ENCODE results near the gene ABLIM2.

Gene ABLIM2

DNA sequence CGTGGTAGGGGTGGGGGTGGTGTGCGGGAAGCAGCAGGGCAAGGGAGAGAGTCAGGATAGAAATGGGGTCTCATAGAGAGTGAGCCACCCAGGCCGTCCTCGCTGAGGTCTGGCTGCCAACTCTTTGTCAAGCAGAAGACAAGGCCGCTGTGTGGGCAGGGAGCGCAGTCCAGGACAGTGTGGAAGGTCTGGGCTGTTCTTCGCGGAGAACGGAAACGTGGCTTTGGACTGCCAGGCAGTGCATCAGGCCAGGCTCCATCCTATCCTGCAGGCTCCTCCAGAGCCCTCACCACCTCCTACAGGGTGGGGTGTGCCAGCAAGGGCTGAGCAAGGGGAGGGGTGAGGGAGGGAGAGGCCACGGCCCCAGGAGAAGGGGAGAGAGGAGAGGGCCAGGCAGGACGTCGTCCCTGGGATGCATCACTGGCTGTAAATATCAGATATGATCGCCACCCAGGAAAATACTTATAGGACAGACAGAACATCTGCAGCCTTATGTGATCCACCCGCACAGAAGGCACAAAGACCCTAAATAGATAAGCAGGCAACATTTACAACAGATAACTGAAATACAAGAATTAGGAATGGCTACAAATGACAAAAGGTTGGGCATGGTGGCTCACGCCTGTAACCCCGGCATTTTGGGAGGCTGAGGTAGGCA lies 85.3 kb downstream of the ABLIM2 start:
- in situ Hi-C loops (cut with MboI; ENCODE audit: low sequenced_read_pairs), result no loop called here

DNA sequence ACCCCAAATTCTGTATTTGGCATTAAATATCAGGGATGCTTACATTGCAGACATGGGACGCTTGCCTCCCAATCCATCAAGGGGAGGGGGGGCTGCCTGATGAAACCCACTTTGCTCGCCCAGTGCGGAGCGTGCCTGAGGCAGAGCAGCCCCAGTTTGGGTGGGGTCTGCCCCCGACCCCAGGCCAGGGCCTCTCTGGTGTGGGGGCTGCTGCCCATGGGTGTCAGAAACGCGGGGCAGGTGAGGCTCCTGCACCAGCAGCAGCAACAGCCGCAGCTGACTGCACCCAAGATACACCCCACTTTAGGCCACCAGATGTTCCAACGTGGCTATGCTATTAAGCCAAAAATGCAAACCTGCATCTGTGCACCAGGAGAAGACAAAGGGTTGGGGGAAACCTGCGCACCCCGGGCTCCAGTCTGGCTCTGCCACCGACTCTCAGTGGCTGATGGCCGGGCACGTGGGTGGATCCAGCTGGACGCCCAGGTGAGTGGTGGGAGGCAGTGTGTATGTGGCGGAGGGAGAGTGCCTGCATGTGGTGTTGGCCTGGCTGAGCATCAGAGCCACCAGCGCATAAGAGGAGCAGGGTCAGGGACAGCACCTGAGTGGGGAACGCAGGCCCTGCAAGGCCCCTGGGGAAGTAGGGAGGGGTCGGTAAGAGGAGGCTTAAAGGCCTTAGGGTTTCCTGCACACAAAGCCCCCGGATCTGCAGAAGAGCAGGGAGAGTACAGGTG lies 86.2 kb downstream of the ABLIM2 start:
- in situ Hi-C loops (cut with MboI; ENCODE audit: low sequenced_read_pairs), result no loop called here

DNA sequence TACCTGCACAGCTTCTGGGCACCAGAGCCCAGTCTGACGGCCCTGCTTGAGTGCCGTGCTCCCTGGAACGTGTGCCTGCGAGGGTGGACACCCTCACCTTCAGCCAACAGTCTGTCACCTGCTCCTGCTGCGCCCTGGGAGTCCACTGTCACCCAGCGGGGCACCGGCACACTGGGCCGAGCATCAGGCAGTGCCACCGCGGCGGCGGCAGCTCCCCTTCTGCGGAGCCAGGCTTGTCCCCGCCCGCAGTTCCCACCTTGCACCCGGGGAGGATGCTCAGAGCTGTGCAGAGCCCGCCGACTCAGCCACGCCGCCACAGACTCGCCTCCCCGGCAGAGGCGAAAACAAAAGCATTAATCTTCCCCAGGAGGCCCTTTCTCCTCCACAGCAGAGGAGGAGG lies 86.8 kb downstream of the ABLIM2 start:
- in situ Hi-C loops (cut with MboI; ENCODE audit: low sequenced_read_pairs), result no loop called here

DNA sequence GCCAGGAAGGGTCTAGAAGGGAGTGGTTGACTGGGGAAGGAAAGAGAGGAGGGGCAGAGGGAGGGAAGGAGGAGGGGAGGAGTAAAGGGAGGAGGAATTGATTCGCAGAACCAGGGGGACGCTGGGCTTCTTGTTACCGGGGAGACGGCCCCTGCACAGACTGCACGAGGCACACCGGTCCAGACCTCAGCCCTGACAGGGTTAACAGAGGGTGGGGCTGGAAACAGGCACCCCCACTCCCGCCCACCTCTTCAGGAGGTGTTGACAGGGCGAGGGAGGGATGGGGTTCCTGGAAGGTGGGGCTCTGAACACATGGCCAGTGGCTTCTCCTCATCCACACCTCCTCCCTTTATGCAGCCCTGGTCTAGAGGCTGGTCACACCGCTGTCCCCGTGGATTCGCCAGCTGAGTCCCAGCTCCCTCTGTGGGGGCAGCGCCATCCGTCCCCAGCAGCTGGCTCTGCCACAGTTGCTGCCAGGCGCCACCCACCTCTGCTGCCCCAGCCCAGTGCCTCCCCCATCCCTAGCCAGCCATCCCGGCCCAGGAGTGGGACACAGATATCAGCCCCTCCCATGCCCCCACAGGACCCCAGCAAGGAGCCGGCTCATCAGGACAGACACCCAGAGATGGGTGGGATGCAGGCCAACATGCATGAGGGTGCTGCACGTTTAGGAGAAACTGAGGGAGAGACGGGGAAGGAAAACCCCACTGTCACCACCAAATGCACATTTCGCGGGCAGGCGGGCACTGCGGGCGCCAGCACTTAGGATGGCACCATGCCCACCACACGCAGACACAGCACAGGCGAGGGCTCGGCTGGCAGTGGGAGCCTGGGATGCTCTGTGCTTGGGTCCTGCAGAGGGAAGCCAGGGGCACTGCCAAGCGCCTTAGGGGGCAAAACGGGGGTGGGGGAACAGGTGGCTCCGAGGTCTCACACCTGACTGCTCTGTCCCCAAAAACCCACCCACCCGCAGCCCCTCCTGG lies 87.6 kb downstream of the ABLIM2 start:
- in situ Hi-C loops (cut with MboI; ENCODE audit: low sequenced_read_pairs), result no loop called here

DNA sequence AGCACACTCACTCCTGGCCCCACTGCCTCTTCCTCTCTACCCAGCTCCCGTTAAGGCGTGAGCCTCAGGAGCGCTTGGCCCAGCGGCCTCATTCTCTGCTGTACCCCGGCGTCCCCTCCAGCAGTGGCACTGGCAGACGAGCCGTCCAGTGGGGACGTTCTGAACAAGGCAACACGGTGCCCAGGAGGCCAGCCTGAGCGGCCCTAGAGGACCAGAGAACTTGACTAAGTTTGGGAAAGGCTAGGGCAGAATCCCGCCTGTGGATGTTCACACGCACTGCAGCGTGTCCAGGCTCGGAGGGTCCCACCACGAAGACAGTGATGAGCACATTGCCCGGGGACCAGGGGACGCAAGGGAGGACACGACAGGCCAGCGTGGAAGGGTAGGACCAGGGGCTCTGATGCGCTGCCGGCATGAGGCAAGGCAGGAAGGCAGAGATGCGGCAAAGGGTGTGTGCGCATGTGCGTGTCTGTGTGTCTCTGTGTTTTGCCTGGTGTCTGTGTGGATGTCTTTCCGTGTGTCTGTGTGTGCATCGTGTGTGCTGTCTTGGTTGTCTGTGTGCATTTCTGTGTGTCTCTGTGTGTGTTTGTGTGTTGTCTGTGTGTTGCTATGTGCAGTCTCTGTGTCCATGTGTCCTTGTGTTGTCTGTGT lies 89.4 kb downstream of the ABLIM2 start:
- in situ Hi-C loops (cut with MboI; ENCODE audit: low sequenced_read_pairs), result no loop called here

DNA sequence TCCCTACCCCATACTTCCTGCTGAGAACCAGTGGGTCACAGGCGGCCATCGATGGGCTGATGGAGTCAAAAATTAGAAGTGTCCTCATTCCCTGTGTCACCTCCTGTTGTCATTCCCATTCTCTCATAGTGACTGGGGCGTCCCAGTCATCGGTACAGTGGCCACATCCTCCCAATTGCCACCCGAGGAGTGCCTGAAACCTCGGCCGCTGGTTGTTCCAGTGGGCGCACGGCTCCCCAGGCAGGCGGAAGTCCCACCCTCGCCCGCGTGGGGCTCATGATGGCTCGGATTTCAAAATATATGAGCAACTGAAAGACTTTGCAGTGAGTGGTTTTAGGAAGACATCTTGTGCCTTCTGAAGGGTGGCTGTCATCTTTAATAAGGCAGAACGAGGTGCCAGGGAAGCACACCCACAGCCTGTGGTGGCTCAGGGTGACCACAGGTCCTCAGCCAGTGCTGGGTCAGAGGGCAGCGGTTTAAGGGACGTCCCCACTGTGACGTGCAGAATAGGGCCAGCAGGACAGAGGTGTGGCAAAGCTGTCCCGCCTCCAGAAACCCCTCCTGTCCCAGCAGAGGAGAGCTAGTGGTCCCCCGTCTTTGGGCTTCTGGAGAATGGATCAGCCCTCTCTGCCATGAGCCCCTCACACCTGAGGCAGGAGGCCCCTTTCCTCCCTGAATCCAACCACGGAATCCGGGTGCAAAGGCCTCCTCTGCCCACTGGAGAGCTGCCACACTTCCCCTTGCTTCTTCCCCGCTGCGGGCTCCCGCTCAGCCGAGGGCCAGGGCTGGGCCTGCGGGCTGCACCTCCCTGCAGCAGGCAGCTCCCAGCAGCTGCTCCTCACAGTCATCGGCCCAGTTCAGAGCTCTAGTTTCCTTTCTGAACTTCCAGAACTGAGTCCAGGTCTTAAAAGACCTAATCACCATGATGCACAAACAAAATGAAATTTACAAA lies 90.4 kb downstream of the ABLIM2 start:
- in situ Hi-C loops (cut with MboI; ENCODE audit: low sequenced_read_pairs), result no loop called here

DNA sequence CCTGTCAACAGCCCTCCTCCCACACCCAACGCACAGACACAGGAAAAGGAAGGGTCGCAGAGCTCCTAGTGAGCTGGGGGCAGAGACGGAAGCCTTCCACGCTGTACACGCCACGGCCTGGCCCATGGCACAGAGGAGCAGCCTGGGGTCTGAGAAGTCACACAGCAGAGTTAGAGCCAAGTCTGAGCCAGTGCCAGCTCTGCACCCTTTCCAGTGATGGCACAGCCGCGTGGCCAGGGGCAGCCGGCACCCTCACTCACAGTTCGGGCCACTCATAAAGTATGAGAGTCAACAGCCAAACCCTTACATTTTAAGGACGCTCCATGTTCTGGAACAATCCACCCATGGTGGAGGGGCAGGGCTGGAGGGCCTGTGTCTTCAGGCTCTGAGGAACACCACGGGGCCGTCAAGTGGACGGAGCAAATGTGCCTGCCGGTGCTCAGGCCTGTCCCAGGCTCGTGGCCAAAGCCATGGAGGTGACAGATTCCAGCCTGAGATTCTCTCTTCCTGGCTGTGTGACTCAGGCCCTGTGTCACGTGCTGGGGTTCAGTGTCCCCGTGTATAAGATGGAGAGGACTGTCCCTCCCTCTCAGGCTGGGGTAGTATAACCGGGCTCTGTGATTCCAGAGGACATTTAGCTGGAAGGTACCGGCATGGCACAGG lies 91.2 kb downstream of the ABLIM2 start:
- in situ Hi-C loops (cut with MboI; ENCODE audit: low sequenced_read_pairs), result no loop called here

DNA sequence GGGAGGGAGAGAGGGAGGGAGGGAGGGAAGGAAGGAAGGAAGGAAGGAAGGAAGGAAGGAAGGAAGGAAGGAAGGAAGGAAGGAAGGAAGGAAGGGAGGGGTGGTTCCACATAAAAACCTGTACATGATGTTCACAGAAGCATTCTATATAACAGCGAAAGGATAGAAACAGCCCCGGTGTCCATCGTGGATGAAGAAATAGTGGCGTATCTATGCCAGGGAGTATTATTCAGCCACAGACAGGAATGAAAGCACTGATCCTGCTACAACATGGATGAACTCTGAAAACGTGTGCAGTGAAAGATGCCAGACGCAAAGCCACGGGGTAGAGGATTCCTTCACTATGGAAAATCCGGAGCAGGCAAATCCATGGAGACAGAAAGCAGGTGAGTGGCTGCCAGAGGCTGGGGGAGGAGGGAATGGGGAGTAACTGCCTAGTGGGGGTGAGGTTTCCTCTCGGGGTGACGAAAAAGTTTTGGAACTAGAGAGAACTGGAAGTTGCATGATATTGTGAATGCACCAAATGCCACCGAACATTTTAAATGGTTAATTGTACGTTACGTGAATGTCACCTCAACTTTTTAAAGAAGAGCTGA lies 92.2 kb downstream of the ABLIM2 start:
- in situ Hi-C loops (cut with MboI; ENCODE audit: low sequenced_read_pairs), result no loop called here

DNA sequence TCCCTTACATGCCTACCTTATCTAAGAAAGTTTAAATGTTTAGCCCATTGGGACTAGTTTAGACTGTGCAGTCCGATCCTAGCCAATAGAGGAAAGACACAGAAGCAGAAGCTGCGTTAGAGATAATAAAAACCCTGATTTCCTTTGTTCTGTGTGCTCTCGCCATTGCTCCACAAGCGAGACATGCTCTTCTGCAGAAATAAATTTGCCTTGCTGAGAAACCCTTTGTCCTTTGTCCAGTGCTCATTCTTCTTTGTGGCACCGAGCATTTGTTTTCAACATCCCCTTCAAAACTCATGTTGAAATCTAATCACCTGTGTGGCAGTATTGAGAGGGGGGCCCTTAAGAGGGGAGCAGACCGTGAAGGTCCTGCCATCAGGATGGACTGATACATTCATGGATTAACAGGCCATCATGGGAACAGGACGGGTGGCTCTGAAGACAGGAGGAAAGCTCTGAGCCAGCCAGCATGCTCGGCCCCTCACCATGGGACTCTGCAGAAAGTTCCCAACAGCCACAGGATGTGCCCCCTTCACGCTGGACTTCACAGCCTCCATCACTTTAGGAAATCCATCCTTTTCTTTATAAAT lies 94.5 kb downstream of the ABLIM2 start:
- in situ Hi-C loops (cut with MboI; ENCODE audit: low sequenced_read_pairs), result no loop called here

DNA sequence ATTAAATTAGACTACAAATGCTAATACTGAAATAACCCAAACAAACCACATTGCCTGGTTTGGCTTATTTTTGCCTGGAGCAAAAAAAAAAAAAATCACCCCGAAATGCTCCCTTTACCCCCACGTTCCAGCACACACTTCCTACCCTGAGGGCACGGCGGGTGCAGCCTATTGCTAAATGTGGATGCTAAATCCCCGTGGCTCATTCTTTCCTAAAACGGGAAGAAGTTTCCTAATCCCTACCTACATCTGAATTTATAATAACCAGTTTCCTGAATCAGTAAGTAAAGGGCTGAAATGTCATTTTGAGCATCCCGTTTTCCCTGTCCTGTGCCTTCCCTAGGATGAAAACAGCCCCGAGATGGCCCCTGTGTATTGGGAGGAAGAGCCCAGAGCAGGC lies 97.0 kb downstream of the ABLIM2 start:
- in situ Hi-C loops (cut with MboI; ENCODE audit: low sequenced_read_pairs), result no loop called here

DNA sequence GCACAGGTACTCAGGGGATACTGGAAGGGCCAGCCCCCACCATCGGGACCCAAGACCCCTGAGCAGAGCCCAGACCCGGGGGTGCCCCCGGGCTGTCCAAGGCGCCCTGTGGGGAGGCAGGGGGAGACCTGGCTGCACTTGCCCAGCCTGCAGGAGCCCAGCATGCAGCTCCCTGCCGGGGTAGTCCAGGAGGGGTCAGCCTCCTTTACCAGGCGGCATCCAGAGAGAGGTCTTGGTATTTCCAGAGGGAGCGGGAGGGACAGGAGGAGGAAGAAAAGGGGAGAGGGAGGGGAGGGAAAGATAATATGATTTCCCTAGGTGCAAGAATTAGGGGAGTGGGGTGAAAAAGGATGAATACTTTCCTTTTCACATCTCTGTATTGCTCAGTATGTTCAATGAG lies 97.5 kb downstream of the ABLIM2 start:
- in situ Hi-C loops (cut with MboI; ENCODE audit: low sequenced_read_pairs), result no loop called here

DNA sequence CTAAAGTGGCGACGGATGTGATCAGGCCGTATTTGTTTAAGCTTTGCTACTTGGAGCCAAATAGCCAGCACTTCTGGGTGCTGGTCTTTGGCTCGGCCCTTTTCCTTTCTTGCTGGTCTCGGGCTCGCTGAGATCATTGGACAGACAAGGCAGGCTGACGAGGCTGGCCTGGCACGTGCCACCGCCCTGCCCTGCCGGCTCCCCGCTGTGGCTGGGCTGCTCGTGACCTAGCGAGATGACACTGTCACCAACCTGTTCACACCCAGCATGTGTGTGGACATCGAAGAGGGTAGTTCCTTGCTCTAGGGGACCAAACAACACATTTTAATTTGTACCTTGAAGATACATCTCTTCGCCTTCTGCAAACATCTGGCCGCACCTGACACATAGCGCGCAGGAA lies 98.0 kb downstream of the ABLIM2 start:
- in situ Hi-C loops (cut with MboI; ENCODE audit: low sequenced_read_pairs), result no loop called here

DNA sequence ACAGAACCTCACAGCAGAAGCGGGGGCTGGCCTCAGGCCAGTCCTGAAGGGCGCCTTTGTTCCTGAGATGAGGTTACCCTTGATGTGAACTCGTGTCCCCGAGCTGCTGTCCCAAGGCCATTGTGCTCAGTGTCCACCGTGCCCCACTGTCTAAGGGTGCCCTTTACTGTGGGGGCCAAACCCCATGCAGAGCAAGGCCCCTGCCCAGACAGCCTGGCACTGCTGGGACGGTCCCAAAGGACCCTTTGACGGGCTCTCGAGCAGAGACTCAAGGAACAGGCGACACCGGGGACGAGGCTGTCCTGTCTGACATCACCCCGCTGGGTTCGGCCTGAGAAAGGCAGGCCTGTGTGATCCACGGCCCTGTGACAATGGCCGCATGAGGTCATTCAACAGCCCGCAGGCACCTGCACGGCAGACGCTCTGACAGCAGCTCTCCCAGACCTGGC lies 100.6 kb downstream of the ABLIM2 start:
- in situ Hi-C loops (cut with MboI; ENCODE audit: low sequenced_read_pairs), result no loop called here

DNA sequence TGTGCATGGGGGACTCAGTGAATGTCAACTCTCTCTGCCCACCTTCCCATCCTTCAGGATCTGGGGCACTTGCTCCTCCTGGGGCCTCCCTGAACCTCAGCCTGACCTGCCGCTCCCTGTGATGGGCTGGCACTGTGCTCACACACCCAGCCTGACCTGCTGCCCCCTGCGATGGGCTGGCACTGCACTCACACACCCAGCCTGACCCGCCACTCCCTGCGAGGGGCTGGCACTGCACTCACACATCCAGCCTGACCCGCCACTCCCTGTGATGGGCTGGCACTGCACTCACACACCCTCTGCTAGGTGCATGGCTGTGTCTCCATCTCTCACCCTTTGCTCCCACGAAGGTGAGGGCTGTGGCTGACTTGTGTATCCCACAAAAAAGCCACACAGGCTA lies 103.4 kb downstream of the ABLIM2 start:
- in situ Hi-C loops (cut with MboI; ENCODE audit: low sequenced_read_pairs), result no loop called here

DNA sequence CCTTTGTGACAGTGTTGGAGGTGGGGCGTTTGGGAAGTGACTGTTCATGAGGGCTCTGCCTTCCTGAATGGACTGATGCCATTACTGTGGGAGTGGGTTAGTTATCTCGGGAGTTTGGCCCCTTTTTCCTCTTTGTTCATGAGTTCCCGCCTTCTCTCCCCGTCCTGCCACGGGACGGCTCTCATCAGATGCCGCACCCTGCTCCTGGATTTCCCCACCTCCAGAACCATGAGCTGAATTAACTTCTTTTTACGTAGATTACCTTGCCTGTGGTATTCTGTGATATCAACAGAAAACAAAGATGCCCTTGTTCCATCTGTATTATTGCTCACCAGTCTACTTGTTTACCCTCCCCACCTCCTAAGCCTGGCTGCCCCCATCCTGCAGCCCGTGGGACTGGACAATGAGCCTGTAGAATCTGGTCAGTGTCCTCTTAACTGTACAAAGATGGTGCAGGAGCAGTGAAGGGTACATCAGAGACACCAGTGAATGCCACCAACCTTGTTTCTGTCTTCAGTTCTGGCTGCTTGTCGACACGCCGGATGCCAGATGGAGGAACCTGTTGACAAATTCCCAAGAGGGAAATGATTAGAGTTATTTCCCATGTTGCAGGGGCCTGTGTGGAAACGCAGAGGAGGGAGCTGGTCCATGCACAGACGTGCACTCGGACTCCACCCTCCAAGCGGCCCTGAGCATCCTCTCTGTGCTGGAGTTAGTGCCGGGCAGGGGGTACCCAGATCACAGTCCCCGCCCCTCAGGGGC lies 104.7 kb downstream of the ABLIM2 start:
- in situ Hi-C loops (cut with MboI; ENCODE audit: low sequenced_read_pairs), result no loop called here

DNA sequence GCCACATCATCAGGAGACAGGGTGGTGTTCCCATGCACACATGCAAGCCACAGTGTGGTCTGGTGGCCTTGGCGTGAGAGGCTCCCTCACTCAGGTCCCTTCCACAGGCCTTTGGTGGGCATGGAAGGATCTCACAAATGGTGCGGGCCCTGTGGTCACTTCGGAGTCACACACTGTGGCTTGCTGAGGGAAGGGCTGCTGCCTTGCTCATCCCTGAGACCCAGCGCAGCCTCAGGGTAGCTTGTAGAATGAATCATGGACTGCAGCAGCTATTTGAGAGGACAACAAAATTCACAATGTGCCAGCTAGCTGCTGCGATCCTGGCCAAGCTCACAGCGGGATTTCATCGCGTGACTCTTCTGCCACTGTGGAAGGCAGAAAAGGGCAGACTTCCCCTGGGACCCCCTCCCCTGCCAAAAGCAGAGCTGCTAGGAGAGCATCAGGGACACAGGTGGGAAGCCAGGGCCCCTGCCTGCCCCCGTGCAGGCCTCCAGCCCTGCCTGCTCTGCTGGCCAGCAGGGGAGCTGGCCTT lies 106.4 kb downstream of the ABLIM2 start:
- in situ Hi-C loops (cut with MboI; ENCODE audit: low sequenced_read_pairs), result no loop called here

DNA sequence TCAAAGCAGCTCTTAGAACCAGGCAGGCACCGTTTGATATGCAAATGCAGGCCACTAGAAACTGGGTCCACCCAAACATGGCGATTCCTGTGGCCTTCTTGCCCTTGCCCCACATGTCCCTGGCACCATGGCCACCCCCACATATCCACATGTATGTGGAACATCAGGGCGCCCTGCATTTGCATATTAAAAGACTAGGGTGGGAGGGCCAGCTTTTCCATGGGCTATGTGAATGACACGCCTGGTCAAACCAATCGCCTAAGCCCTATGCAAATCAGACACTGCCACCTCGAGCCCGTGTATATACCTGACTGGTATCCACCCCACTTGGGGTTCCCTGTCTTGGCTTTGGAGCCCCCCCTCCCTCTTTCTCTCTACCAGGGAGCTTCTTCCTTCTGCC lies 107.0 kb downstream of the ABLIM2 start:
- in situ Hi-C loops (cut with MboI; ENCODE audit: low sequenced_read_pairs), result no loop called here

Data from HL-60/S4 treated with phorbol 12-myristate 13-acetate at 8.2 ng/mL for 4 days and 3 days (cell line).